NCI-H1417 treated with DMSO at 0.1 percent for 48 hours (cell line): ENCODE data around the gene PLAGL1.
"Not testable (repeated sequence)": the region's sequence is repeated elsewhere in the genome, so short reads cannot be mapped to it uniquely, and the experiment has no call there.

Experiments used
- DNase-seq: peaks from one replicate; lab custom pipeline; 2025; lab: John Stamatoyannopoulos, UW

PLAGL1 gene

DNA sequence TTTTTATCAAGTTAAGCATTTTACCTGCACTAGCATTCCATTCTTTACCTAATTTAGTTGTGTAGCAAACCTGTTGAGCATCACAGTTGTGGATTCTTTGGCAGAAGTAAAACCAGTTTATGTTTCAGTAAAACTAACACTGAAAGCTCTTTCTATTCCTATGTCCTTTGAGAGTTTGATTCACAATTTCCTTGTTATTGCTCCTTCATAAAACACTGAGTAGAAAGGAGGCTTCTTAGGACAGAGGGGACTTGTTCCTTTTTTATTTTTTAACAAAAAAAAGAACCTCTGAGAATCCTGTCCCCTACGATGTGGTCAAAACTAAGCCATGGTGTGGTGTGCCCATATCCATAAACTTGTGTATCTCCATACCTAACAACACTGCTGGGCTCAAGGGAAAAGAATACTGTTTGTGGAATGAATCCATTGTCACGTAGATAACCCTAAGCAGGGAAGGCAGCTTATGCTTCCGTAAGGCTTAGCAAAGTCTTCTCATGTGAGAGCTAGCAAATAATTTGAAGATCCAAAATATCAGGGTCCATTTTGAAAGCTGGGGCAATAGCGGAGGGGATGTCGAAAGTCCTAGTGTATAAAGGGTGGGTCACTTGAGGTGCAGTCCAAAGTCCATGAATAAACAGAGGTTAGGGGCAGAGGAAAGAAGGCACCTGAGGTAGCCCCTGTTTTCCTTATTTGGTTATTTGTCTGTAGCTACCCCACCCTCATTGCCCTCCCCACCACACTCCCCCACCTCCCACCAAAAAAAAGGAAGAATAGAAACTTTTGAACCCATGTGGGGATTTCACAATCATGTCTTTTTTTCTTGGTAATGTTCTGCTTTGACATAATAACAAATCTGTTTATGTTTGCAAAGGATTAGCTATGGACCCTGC lies 71.0 kb downstream of the PLAGL1 start:
- DNase-seq: no peak

DNA sequence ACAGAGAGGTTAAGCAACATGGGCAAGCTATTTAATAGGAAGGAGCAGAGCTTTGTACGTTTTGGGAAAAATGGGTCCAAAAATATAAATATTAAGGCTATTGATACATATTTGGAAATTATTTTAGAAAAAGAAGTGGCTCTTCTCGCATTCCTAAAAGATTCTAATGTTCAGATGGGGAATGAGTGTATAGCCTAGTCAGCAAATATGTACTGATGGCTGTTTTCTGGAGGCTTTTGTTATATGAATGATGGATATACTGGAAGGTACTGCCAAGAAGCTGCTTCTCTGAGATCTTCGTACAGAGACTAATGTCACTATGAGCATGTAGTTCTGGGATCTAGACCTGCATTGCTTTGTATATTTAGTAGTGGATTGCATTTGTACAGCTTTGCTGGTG lies 71.7 kb downstream of the PLAGL1 start:
- DNase-seq: no peak

DNA sequence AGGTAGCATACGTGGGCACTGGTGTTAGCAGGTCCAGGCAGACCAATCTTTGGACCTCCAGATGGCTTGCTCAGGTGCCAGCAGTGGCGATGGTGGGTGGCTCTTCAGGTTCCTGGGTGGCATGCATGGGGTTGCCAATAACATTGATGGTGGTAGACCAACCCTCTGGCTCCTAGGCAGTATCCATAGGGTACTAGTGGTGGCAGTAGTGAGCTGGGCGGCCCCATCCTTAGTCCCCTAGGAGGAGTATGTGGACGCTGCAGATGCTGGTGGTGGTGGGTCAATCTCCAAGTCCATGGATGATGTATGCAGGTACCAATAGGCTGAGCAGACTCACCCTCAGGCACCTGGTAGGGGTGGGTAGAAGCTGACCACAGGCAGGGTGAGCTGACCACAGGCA lies 73.2 kb downstream of the PLAGL1 start:
- no peak for DNase-seq

DNA sequence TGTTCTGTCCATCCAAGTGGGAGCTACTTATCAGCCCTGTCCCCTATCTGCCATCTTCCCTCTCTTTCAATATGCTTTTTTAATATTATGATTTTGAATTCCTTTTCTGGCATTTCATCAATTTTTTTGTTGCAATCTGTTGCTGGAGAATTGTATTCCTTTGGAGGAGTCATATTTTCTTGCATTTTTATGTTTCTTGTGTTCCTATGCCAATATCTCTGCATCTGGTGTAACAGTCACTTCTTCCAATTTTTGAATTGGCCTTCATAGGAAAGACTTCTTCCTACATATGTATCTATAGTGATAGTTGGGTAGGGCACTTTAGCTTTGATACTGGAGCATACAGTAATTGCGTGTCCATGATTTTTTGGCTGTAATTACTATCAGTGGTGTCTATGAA lies 73.7 kb downstream of the PLAGL1 start:
- DNase-seq: no peak

DNA sequence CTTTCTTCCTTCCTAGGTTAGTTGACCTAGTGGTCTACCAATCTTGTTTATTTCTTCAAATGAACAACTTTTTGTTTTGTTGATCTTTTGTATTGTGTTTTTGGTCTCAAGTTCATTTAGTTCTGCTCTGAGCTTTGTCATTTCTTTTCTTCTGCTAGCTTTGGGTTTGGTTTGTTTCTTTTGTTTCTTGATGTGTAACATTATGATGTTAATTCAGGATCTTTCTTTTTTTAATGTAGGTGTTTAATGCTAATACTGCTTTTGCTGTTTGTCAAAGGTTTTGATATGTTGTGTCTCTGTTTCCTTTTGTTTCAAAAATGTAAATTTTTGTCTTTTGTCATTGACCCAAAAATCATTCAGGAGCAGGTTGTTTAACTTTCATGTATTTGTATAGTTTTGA lies 78.1 kb downstream of the PLAGL1 start:
- no peak for DNase-seq

DNA sequence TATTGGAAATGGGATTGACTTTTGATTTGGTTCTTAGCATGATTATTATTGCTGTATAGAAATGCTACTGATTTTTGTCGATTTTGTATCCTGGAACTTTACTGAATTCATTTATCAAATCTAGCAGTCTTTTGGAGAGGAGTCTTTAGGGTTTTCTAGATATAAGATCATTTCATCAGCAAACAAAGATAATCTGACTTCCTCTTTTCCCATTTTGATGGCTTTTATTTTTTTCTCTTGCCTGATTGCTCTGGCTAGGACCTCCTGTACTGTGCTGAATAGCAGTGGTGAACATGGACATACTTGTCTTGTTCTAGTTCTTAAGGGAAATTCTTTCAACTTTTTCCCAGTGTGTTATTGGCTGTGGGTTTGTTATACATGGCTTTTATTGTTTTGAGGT lies 79.2 kb downstream of the PLAGL1 start:
- no peak for DNase-seq

DNA sequence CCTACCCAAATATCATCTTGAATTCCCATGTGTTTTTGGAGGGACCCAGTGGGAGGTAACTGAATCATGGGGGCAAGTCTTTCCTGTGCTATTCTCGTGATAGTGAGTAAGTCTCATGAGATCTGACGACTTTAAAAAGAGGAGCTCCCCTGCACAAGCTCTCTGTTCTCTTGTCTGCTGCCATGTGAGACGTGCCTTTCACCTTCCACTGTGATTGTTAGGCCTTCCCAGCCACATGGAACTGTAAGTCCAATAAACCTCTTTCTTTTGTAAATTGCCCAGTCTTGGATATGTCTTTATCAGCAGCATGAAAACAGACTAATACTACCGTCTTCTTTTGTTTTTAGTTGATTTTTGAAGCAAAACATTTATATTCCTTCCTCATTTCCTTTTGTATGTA lies 91.0 kb downstream of the PLAGL1 start:
- not testable (repeated sequence) for DNase-seq

DNA sequence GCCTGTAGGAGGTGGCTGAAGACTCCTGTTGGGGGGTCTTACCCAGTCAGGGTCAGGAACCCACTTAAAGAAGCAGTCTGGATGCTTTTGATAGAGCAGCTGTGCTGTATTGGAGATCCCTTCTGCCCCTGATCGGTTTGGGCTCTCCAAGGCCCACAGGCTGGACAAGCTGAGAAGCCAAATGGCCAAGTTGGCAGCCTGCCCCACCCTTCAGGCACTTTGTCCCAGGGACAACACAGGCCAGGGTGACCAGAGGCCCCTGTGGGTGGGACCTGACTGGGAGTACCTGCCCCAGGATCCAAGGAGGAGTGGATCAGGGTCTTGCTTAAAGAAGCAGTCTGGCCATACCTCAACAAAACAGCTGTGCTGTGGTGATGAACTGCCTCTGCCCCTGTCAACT lies 95.4 kb downstream of the PLAGL1 start:
- no peak for DNase-seq

DNA sequence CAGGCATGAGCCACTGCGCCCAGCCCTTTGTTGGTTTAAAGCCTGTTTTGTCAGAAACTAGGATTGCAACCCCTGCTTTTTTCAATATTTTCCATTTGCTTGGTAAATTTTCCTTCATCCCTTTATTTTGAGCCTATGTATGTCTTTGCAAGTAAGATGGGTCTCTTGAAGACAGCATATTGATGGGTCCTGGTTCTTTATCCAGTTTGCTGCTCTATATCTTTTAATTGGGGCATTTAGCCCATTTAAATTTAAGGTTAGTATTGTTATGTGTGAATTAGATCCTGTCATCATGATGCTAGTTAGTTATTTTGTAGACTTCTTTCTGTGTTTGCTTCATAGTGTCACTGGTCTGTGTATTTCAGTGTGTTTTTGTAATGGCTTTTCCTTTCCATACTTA lies 97.0 kb downstream of the PLAGL1 start:
- DNase-seq: no peak

DNA sequence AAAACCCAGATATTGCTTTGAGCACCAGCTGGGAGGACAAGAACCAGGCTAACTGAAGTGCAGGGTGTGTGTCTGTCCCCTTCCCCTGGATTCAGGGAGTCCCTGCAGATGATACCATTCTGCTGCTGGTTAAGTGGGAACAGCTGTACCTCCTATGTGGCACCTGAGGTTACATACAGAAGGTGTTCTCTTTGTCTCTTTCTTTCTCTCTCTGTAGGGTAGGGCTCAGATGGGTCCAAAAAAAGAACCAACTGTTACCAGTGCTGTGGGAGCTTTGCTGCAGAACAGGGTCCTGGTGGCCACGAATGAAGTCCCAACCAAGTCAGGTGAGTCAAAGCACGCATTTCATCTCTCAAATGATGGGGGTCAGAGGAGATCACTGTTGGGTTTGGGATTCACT lies 105.2 kb downstream of the PLAGL1 start:
- DNase-seq: no peak

DNA sequence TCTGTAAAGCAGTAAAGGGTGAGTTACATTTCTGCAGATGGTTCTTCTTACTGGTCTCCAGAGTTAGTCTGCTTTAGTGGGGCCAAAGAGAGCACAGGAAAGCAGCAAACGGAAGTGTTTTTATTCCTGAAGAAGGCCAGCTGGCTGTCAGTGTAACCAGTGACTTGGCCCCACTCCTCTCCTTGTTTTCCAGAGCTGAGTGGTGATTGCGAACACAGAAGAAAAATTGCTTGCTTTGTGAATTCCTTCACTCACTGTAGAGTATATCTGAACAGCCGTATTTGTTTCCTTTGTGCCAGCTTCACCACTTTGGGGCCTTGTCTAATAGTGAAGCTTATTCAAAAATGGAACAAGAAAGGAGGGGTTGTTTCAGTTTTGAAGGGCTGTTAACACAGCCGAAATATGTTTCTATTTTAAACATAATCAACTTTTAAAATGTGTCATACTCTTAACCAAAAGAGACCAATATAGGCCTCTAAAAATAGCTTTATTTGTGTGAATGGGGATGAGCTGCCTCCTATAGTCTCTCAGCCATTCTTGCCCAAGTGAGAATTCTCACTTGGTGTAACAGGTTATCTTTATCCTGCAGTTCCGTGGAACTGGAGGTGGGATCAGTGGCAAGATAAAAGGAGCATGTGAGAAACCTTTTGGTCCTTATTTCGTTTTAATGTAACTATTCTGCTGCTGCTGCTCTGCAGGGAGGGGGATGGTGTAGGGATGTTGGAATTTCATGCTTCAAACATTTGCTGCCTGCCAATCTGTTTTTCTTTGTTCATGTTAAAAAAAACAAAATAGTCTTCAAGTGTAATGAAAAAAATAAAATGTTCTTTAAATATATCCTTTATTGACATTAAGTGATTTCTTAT lies 105.9 kb downstream of the PLAGL1 start:
- DNase-seq: no peak

DNA sequence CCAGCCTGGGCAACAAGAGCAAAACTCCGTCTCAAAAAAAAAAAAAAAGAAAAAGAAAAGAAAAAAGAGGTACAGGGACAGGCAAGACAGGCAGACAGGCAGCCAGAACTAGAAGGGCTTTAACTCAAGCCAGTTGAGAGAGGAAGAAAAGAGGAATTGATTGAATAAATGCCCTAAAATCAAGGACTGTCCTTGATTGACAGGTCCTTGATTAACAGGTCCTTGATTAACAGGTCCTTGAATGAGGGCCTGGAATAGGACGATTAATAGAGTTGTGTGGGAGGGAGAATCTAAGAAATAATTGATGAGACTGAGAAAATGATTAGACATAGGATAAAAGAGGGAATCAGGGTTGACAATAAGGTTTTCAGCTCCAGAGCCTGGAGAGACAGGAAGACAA lies 107.7 kb downstream of the PLAGL1 start:
- DNase-seq: no peak

DNA sequence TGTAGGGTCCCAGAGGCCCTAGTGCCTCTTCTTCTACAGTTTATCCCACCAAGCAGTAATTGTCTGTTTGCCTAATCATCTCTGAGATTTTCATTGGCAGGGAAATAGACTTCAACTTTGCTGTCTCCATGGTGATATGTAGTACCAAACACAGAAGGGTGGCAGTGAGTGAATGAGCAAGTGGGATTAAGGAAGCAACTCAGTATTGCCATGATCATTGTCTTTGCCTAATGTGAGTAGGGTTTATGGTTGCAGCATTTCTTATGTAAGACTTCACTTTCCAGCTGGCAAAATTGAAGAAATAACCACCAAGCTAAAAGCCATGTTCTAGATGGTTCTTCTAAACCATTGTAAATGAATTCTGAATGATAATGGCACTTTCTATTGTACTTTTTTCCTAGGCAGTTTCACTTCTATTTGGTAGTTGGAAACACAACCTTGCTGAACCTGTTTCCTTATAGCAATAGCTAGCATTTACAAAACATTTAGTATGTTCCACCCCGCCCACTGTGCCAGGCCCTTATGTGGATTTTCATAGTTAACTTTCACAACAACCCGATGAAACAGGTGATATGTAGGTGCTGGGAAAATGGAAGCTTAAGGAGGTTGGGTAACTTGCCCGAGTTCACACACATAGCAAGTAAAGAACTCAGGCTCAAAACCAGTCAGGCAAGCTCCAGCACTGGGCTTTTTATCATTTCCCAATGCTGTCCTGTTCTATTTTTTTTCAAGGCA lies 111.8 kb downstream of the PLAGL1 start:
- DNase-seq: no peak

DNA sequence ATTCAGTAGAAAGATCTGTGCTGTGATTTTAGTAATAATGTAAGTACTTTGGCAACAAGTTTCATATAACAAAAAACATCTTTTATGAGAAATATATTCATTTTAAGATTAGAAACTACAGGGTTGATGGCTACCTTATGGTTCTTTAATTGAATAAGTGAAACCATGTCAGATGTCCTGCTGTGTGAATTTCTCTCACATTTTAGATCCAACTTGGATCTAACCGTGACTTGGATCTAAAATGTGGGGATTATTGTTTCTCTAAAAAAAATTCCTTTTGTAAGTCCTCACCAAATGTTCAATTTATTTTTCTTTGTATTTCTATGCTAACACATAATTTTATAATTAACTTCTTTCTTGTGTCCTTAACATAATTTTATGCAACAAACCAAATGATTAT lies 113.4 kb downstream of the PLAGL1 start:
- no peak for DNase-seq
